ENCODE data around the gene PGAP1.

The PGAP1 gene

GRCh38 chr2:196884368-196884767 is 42.1 kb downstream of the PGAP1 start:
- DNase-seq = no peak

GRCh38 chr2:196876364-196876763 is 50.1 kb downstream of the PGAP1 start:
- no peak for DNase-seq

- no peak for DNase-seq
These were observed 51.1 kb downstream of the PGAP1 start for GRCh38 chr2:196875414-196875813.

GRCh38 chr2:196873511-196873910 is 53.0 kb downstream of the PGAP1 start:
- no peak for DNase-seq

- no peak for DNase-seq
These were observed 71.9 kb downstream of the PGAP1 start for GRCh38 chr2:196854629-196855028.

- DNase-seq = no peak
These were observed 73.0 kb downstream of the PGAP1 start for GRCh38 chr2:196853301-196854087.

GRCh38 chr2:196851088-196851487 is 75.4 kb downstream of the PGAP1 start:
- DNase-seq = no peak

- DNase-seq = no peak
These were observed 76.6 kb downstream of the PGAP1 start for GRCh38 chr2:196849895-196850294.

- no peak for DNase-seq
These were observed 80.2 kb downstream of the PGAP1 start for GRCh38 chr2:196846295-196846694.

- DNase-seq = no peak
These were observed 81.1 kb downstream of the PGAP1 start for GRCh38 chr2:196845371-196845770.

- DNase-seq = no peak
These were observed 86.3 kb downstream of the PGAP1 start for GRCh38 chr2:196840171-196840570.

- no peak for DNase-seq
These were observed 86.9 kb downstream of the PGAP1 start for GRCh38 chr2:196839574-196839973.

GRCh38 chr2:196836440-196836839 is 90.1 kb downstream of the PGAP1 start:
- no peak for DNase-seq

- no peak for DNase-seq
These were observed 95.8 kb downstream of the PGAP1 start for GRCh38 chr2:196830701-196831100.

- DNase-seq = no peak
These were observed 99.2 kb downstream of the PGAP1 start for GRCh38 chr2:196827356-196827755.

- no peak for DNase-seq
These were observed 102.6 kb downstream of the PGAP1 start for GRCh38 chr2:196823750-196824522.

GRCh38 chr2:196821195-196821594 is 105.3 kb downstream of the PGAP1 start:
- DNase-seq = no peak

- DNase-seq = no peak
These were observed 117.2 kb downstream of the PGAP1 start, which contains the start of gene C2orf66 for GRCh38 chr2:196809260-196809659. Gene C2orf66, minus strand, starts transcription at chr2:196809355. Its CDS starts 19 bp downstream, at chr2:196809336.

GRCh38 chr2:196808083-196808665 is 118.3 kb downstream of the PGAP1 start:
- DNase-seq = no peak

- no peak for DNase-seq
These were observed 122.1 kb downstream of the PGAP1 start for GRCh38 chr2:196804381-196804780.

- no peak for DNase-seq
These were observed 124.1 kb downstream of the PGAP1 start for GRCh38 chr2:196802401-196802800.

- DNase-seq = no peak
These were observed 124.7 kb downstream of the PGAP1 start for GRCh38 chr2:196801674-196802261.

- no peak for DNase-seq
These were observed 127.5 kb downstream of the PGAP1 start for GRCh38 chr2:196798980-196799379.
